ENCODE data around the gene SRD5A2. TPM values are rescaled to one million over a fixed set of nuclear protein-coding genes. Genes with fewer than 3 reads are reported as not detected.

The SRD5A2 gene
- total RNA-seq, 1 donor from 2014 or later, result 0.17 TPM

DNA sequence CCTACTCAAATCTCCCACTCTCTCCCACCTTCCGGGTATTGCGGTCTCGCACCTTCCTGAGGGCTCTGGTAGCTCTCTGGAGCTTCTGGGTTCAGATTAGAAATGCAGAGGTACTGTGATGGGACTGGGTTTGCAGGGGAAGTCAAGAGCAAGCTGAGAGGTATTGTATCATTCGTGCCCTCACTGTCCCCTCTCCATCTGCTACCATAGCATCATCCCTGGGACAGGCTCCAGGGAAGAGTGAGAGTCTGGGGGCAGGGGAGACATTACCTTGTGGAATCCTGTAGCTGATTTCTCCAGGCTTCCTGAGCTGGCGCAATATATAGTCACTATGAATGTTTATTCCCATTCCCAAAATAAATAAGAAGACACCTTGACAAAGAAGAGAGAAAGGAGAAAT, 49.6 kb downstream of the SRD5A2 start:
- no peak overlapping the region for H3K4me3 ChIP-seq (ENCODE audit: low read depth, low read length)

DNA sequence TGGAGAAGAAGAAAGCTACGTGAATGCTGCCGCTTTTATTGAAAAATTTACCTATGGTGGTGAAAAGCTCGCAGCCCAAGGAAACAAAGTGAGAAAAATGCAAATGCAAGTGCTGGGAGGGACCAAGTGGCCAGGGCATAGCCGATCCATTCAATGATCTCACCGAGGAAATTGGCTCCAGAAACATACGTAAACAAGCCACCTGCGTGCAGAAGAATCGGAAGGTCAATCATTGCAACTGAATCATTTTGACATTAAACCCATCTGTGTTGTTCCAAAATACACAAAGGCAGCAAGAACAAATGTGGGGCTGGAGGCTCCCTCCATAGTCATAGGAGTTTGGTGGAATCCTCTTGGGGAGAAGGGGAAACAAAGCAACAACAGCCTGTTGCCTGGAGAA, 51.5 kb downstream of the SRD5A2 start:
- TF ChIP-seq, protein P1, sequence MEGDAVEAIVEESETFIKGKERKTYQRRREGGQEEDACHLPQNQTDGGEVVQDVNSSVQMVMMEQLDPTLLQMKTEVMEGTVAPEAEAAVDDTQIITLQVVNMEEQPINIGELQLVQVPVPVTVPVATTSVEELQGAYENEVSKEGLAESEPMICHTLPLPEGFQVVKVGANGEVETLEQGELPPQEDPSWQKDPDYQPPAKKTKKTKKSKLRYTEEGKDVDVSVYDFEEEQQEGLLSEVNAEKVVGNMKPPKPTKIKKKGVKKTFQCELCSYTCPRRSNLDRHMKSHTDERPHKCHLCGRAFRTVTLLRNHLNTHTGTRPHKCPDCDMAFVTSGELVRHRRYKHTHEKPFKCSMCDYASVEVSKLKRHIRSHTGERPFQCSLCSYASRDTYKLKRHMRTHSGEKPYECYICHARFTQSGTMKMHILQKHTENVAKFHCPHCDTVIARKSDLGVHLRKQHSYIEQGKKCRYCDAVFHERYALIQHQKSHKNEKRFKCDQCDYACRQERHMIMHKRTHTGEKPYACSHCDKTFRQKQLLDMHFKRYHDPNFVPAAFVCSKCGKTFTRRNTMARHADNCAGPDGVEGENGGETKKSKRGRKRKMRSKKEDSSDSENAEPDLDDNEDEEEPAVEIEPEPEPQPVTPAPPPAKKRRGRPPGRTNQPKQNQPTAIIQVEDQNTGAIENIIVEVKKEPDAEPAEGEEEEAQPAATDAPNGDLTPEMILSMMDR (IDR thresholded peaks at IDR 0.05; ENCODE audit: insufficient read depth, low read length, poor library complexity, severe bottlenecking), result no peak
- no peaks in the 10 kb centered on the region for H3K27me3 ChIP-seq (ENCODE audit: control insufficient read depth, insufficient read depth, low read length)
- DNase-seq (ENCODE audit: low read depth), result no peak

More for the DNA sequence above, 49.6 kb downstream of the SRD5A2 start:
- no peak for DNase-seq (ENCODE audit: low read depth)
- TF ChIP-seq, protein P1 (IDR thresholded peaks at IDR 0.05; ENCODE audit: insufficient read depth, low read length, poor library complexity, severe bottlenecking), result no peak
- no peaks in the 10 kb centered on the region for H3K36me3 ChIP-seq (ENCODE audit: control insufficient read depth, insufficient read depth, low read length)
- no peaks in the 10 kb centered on the region for H3K27me3 ChIP-seq (ENCODE audit: control insufficient read depth, insufficient read depth, low read length)

DNA sequence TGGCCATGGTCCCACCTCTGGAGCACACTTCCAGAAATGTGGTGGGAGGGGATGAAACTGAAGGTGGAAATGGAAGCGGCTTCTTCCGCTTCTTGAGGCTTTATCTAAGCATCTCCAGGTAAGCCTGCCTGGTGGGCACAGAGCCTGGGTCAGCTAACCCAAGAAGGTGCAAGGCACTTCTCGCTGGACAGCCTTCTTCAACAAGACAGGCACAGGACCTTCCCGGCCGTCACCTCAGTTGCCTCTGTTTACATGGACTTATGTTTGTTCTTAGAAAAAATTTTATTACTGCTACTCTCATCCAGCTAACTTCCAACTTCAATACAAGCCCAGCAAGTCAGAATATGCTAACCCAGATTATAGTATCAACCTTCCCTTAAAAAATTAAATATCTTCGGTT, 51.9 kb downstream of the SRD5A2 start:
- Histone ChIP-seq H3K27me3 (ENCODE audit: control insufficient read depth, insufficient read depth, low read length) (no peaks in the 10 kb centered on the region), H3K4me3 (ENCODE audit: low read depth, low read length) (no peak overlapping the region), H3K36me3 (ENCODE audit: control insufficient read depth, insufficient read depth, low read length) (no peaks in the 10 kb centered on the region)
- DNase-seq (ENCODE audit: low read depth), result no peak
- TF ChIP-seq, protein P1 (IDR thresholded peaks at IDR 0.05; ENCODE audit: insufficient read depth, low read length, poor library complexity, severe bottlenecking), result no peak

More for the DNA sequence above, 51.5 kb downstream of the SRD5A2 start:
- no peaks in the 10 kb centered on the region for H3K36me3 ChIP-seq (ENCODE audit: control insufficient read depth, insufficient read depth, low read length)
- H3K4me3 ChIP-seq (ENCODE audit: low read depth, low read length), result no peak overlapping the region

DNA sequence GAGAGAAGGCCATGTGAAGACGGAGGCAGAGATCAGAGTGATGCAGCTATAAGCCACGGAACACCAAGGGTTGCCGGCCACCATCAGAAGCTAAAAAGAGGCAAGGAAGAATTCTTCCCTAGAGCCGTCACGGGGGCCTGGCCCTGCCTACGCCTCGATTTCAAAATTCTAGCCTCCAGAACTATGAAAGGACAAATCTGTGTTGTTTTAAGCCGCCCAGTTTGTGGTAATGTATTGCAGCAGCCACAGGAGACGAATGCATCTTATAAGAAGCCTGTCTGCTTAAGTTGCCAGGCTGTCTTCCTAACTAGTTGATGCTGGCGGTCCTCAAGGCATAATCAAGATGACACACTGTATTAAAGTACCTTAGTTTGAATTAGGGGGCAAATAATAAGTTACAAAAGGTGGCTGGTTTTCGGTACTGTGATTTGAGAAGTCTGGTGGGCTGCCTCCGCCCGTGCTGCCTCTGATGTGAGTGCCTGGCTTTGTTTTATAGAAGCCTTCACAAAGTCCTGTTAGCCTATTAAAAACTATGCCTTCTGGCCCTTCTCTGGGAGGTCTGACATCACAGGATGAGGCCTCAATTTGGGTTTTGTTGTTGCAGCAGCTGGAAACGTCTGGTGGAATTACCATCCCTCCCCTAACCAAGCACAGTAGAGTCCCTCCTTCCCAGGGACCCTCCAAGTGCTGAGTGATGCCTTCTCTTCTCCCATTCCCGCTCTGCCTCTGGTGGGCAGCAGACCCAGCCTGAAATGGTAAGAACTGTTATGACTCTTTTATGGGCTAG, 53.6 kb downstream of the SRD5A2 start:
- H3K36me3 ChIP-seq (ENCODE audit: control insufficient read depth, insufficient read depth, low read length), result no peaks in the 10 kb centered on the region
- no peak for DNase-seq (ENCODE audit: low read depth)
- H3K4me3 ChIP-seq (ENCODE audit: low read depth, low read length), result no peak overlapping the region
- TF ChIP-seq, protein P1 (IDR thresholded peaks at IDR 0.05; ENCODE audit: insufficient read depth, low read length, poor library complexity, severe bottlenecking), result no peak
- H3K27me3 ChIP-seq (ENCODE audit: control insufficient read depth, insufficient read depth, low read length), result no peaks in the 10 kb centered on the region

DNA sequence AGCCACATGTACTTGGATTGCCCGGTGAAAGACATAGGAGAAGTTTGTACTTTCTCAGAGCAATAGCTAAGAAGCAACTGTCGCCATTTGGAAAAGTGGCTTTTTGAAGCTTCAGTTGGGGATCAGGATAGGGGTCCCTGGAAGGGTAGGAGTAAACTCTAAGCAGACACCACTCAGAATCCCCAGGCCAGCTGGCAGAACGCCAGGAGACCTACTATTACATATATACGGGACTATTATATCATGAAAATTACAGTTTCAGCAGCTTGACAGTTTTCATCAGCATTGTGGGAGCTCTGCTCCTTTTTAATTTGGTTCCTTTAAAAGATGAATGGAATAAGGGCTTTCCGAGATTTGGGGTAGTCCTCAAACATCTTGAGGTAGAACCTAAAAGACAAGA, 54.9 kb downstream of the SRD5A2 start:
- TF ChIP-seq, protein P1 (IDR thresholded peaks at IDR 0.05; ENCODE audit: insufficient read depth, low read length, poor library complexity, severe bottlenecking), result no peak
- no peaks in the 10 kb centered on the region for H3K36me3 ChIP-seq (ENCODE audit: control insufficient read depth, insufficient read depth, low read length)
- no peak for DNase-seq (ENCODE audit: low read depth)
- no peaks in the 10 kb centered on the region for H3K27me3 ChIP-seq (ENCODE audit: control insufficient read depth, insufficient read depth, low read length)
- H3K4me3 ChIP-seq (ENCODE audit: low read depth, low read length), result no peak overlapping the region

DNA sequence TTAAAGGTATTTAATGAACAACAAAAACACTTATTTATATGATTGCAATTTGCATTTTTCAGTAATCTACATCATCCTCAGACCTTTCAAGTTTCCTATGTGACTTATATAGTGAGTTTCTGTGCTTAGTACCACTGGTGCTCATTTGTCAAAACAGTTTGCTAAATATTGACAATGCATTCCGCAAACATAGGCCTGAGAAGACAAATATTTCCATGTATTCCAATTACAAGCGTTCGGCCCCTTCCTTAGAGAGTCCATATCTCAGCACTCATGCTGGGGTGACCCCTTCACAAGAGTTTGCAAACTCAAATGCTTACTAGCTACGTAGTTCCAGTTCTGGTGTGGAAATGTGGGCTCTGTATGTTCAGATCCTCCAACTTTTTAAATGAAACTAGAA, 56.1 kb downstream of the SRD5A2 start:
- Histone ChIP-seq H3K27me3 (ENCODE audit: control insufficient read depth, insufficient read depth, low read length) (no peaks in the 10 kb centered on the region), H3K4me3 (ENCODE audit: low read depth, low read length) (no peak overlapping the region), H3K36me3 (ENCODE audit: control insufficient read depth, insufficient read depth, low read length) (no peaks in the 10 kb centered on the region)
- DNase-seq (ENCODE audit: low read depth), result no peak
- TF ChIP-seq, protein P1 (IDR thresholded peaks at IDR 0.05; ENCODE audit: insufficient read depth, low read length, poor library complexity, severe bottlenecking), result no peak

Measured in kidney epithelial cell (primary cell).